ENCODE data around the gene ORM1.

DNA sequence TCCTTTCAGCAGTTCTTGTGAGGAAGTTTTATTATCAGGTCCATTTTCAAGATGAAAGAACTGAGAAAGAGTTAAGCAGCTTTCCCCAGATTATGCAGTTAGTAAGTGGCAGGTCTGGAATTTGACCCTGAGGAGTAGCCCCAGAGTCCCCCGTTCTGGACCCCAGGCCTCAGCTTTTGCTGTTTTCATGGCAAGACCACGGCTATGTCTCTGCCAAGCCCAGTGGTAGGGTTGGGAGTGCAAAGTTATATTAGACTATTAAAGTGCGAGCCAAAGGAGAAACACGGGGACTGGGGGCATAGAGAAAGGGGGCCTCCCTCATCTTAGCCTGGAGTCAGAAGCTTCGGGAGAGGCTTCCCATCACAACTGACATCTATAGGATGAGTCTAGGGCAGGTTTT is 19.3 kb upstream of the ORM1 start:
- TF ChIP-seq, protein P1, sequence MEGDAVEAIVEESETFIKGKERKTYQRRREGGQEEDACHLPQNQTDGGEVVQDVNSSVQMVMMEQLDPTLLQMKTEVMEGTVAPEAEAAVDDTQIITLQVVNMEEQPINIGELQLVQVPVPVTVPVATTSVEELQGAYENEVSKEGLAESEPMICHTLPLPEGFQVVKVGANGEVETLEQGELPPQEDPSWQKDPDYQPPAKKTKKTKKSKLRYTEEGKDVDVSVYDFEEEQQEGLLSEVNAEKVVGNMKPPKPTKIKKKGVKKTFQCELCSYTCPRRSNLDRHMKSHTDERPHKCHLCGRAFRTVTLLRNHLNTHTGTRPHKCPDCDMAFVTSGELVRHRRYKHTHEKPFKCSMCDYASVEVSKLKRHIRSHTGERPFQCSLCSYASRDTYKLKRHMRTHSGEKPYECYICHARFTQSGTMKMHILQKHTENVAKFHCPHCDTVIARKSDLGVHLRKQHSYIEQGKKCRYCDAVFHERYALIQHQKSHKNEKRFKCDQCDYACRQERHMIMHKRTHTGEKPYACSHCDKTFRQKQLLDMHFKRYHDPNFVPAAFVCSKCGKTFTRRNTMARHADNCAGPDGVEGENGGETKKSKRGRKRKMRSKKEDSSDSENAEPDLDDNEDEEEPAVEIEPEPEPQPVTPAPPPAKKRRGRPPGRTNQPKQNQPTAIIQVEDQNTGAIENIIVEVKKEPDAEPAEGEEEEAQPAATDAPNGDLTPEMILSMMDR (IDR thresholded peaks at IDR 0.05; ENCODE audit: low read length): no peak
- no peak for TF ChIP-seq EZH2phosphoT487 (IDR thresholded peaks at IDR 0.05; ENCODE audit: low read length)
